Stimulated activated CD8-positive, alpha-beta memory T cell treated with anti-CD3 and anti-CD28 coated beads, Interleukin-7, amount 100 ng/mL, for 4 hours (primary cell): ENCODE measurements around the gene RAD17.

Experiments used
- DNase-seq, 2 donors: peaks; one replicate each; pipeline ENCODE4 v3.0.0-alpha.2; 2020; ENCODE audit warnings: low read depth in 2 of 2

The RAD17 gene

DNA sequence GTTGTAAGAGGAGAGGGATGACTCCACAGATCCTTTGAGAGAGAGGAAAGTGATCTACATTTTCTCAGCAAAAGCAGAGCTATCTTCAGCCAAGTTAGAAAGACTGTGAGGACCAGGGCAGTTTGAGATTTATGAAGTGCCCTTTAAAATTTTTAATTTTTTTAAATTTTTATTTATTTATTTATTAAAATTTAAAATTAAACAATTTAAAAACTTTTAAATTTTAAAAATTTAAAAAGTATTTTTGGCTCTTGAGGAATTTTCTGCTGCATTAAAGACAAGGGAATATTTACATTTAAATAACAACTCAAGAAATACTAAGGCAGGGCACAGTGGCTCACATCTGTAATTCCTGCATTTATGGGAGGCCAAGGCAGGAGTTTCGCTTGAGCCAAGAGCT, 92.6 kb downstream of the RAD17 start:
- no peak for DNase-seq
